OCI-M1 (cell line): Measurements from ENCODE around the gene SRSF3.
"Not testable (repeated sequence)": the region's sequence is repeated elsewhere in the genome, so short reads cannot be mapped to it uniquely, and the experiment has no call there.

Experiments used
- DNase-seq: peaks from one replicate; lab custom pipeline; 2025; lab: John Stamatoyannopoulos, UW

The SRSF3 gene

GRCh38 chr6:36594029-36594815 lies at the start of gene SRSF3:
Gene SRSF3 (plus strand): TSS chr6:36594362. CDS start chr6:36596763, 2,401 bp downstream.
- DNase-seq, result peak; percentile 99

GRCh38 chr6:36545767-36546307 lies 48.3 kb upstream of the SRSF3 start:
- DNase-seq, result no peak

DNA sequence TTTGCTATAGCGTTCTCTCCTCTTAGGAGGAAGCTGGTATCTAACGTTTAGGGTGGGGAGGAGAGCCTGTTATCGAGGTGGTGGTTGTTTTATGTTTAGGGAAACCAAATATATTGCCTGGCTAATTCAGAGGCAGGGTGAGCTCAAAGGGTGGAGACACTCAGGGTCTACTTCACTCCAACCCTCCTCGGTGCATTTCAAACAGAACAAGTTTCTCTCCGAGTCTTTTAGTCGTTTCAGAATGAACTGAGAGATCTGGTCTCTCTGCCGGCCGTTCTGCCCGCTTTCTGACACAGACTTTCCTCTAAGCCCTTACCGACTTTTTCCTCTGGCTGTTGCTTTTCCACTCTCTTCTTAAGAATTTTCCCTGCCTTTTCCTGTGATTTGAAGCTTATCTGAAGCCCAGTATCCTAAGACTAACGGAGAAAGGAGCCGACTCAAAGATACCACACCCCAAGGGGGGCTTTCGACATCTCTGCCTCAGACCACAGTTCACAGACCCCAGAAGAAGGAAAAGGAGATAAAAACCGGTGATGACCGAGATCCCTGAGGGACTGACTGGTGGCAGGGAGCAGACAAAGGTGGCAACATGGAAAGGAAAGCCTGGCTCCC lies 47.7 kb upstream of the SRSF3 start:
- peak; percentile 73 for DNase-seq

GRCh38 chr6:36546920-36547645 lies 47.1 kb upstream of the SRSF3 start, which contains the start of gene STK38:
Gene STK38 (minus strand): TSS chr6:36547479. CDS start chr6:36540202, 7,277 bp downstream.
- DNase-seq, result peak; percentile 97

DNA sequence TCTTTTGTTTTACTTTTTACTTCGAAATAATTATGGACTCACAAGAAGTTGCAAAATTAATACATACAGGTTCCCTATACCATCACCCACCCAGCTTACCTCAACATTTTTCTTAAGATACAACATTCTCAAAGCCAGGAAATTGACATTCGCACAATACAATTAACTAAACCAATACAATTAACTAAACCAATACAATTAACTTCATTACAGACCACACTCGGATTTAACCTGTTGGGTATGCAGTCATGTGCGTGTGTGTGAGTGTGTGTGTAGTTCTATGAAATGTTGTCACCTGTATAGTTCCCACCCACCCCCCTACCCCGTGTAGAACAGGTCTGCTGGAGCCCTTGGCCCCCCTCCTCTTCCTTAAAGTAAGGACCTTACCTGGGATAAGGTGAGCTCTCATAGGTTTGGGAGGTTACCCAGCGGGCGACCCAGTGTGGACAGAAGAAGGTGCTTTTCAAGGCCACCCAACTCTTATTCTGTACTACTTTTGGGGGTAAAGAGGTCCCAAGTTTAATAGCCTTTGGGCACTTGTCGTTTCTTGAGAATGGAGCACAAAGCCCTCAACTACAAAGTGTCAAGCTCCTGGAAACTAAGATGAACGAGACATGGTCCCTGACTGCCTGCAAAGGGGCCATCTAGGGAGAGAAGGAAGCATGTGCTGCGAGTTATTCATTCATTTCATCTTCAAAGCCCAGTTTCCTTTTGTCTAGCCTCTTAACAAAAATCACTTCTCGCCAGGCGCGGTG lies 46.3 kb upstream of the SRSF3 start:
- DNase-seq, result peak; percentile 44

DNA sequence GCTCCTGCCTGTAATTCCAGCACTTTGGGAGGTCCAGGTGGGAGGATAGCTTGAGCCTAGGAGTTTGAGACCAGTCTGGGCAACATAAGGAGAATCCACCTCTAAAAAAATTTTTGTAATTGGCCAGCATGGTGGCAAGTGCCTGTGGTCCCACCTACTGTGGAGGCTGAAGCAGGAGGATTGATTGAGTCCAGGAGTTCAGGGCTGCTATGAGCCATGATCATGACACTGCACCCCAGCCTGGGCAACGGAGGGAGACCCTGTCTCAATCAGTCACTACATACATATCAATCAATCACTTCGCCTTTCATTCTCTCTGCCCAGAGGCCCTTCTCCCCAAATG lies 45.8 kb upstream of the SRSF3 start:
- DNase-seq, result no peak

DNA sequence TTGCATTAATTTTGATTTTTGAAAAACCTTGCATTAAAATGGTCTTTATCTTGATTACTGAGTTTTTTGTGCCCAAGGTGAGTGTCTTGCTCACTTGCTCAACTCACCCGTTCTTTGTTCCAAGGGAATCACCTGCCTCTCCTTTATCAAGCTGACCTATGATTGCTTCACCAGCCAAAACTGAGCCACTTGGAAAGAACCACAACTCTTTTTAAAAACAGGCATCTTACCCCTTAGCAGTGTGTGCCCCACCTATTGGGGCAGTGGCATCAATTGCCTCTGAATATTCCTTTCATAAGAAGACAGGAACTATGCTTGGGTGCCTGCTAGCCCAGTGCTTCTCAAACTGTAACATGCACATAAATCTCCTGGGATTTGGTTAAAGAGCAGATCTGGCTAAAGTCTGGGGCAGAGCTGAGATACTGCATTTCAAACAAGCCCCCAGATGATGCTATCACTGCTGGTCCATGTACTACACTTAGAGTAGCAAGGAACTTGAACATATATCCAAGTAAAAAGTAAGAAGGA lies 43.6 kb upstream of the SRSF3 start:
- no peak for DNase-seq

- DNase-seq, result no peak
These were observed 38.4 kb upstream of the SRSF3 start for GRCh38 chr6:36555750-36556252.

DNA sequence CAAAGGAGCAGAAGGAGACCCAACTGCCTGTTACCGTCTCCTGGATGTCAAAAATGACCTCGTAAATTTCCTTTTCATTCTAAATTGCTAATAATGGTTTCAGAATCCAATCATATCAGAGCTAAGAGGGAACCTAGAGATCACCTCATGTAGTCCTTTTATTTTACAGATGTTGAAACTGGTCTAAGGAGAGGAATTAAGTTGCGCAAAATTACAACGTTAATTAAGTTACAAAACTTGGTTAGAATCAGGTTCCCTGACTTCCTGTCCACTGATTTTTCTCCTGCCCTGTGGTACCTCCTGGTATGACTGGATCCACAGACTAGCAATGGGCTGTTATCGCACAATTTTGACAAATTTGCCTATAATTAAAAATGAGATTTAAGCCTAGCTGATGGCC lies 37.9 kb upstream of the SRSF3 start:
- no peak for DNase-seq

DNA sequence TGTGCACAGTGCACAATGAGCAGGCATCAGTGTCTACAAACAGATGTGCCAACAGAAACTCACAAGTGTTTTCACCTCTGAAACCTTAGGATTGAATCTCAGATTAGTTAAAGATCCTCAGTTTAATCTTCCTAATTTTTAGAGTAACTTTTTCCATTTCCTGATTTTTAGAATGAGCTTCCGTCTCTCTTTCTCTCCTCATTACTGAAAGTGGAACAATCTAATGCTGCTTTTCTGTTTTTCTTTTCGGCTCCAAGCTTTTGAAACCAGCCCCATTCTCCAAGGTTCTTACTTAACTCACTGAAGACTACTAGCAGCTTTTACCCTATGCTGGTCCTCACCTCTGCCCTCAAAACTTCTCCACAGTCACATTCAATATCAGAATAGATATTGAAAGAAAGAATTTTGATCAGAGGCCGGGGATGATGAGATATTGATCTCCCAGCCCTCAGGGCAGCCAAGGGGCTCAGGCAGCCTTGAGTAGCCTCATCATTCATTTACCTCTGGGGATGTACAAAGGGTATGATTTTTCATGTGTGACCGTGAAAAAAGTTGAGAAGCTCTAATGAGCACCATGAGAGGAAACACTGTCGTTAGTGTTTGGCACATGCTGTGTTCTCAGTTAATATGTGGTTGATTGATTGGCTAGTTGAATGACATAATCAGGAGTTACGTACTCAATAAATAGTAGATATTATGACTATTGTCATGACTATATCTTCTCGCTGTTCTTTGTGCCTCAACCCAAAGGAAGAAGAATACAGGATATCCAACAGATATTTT lies 35.0 kb upstream of the SRSF3 start:
- no peak for DNase-seq

GRCh38 chr6:36560822-36561221 lies 33.3 kb upstream of the SRSF3 start:
- no peak for DNase-seq

GRCh38 chr6:36563237-36563927 lies 30.8 kb upstream of the SRSF3 start:
- DNase-seq, result peak; percentile 34

DNA sequence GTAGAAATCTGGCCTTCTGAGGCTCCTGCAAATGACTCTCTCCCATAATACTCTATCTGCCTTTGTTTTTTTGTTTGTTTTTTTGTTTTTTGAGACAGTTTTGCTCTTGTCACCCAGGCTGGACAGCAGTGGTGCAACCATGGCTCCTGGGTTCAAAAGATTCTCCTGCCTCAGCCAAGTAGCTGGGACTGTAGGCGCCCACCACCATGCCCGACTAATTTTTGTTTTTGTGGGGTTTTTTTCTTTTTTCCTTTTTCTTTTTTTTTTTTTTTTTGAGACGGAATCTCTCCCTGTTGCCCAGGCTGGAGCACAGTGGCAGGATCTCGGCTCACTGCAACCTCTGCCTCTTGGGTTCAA lies 30.3 kb upstream of the SRSF3 start:
- DNase-seq, result no peak

- no peak for DNase-seq
These were observed 27.7 kb upstream of the SRSF3 start for GRCh38 chr6:36566418-36566905.

GRCh38 chr6:36570264-36570663 lies 23.9 kb upstream of the SRSF3 start:
- DNase-seq, result no peak

GRCh38 chr6:36571122-36572043 lies 22.8 kb upstream of the SRSF3 start:
- DNase-seq, result no peak

DNA sequence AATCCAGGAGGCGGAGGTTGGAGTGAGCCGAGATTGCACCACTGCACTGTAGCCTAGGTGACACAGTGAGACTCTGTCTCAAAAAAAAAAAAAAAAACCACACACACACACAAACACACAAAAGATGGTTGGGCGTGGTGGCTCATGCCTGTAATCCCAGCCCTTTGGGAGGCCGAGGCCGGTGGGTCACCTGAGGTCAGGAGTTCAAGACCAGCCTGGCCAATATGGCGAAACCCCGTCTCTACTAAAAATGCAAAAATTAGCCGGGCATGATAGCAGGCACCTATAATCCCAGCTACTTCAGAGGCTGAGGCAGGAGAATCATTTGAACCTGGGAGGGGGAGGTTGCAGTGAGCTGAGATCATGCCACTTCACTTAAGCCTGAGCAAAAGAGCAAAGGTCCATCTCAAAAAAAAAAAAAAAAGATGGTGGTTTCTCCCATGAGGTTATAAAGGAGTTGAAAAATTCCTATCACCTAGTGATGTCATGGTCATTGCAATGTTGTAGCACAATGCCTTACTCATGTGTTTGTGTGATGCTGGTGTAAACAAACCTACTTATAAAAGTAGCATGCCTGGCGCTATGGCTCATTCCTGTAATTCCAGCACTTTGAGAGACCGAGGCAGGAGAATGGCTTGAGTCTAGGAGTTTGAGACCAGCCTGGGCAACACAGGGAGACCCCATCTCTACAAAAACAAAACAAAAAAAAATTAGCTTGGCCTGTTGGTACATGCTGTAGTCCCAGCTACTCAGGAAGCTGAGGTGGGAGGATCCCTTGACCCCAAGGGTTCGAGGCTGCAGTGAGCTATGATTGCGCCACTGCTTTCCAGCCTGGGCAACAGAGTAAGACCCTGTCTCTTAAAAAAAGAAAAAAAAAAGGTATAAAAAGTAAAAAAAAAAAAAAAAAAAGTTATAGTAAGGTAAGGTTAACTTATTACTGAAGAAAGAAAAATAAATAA lies 21.5 kb upstream of the SRSF3 start:
- DNase-seq, result not testable (repeated sequence)

GRCh38 chr6:36574679-36575078 lies 19.5 kb upstream of the SRSF3 start:
- no peak for DNase-seq
